BE2C (cell line): Measurements from ENCODE around the gene SNX14.
"Not testable (repeated sequence)": the region's sequence is repeated elsewhere in the genome, so short reads cannot be mapped to it uniquely, and the experiment has no call there.

Source experiments
- DNase-seq: peaks from one replicate; pipeline ENCODE4 v3.0.0-alpha.2; 2020
- H3K27me3 ChIP-seq: fragments of 250-450 bp; sonication (Bioruptor Pico); 2 replicates; pipeline ENCODE4 v1.5.1; 2020; ENCODE audit warnings: mild to moderate bottlenecking
- H3K36me3 ChIP-seq: fragments of 250-450 bp; sonication (Bioruptor Pico); 2 replicates; pipeline ENCODE4 v1.5.1; 2020; ENCODE audit warnings: mild to moderate bottlenecking
- H3K4me1 ChIP-seq: fragments of 250-450 bp; sonication (Bioruptor Pico); 2 replicates; pipeline ENCODE4 v1.5.1; 2020
- H3K4me3 ChIP-seq: 2 replicates; pipeline ENCODE4 v1.5.1; 2011; ENCODE audit warnings: low read depth, low read length
- H3K9me3 ChIP-seq: fragments of 250-450 bp; sonication (Bioruptor Pico); 2 replicates; pipeline ENCODE4 v1.5.1; 2020
- TF ChIP-seq, protein P1 (sequence below): IDR thresholded peaks from 2 replicates; pipeline ENCODE4 v1.5.1; 2012; ENCODE audit warnings: mild to moderate bottlenecking, low read depth, low read length

SNX14 gene

GRCh38 chr6:85640821-85641220 lies 47.2 kb upstream of the SNX14 start:
- Histone ChIP-seq H3K27me3 (no peaks in the 10 kb centered on the region), H3K4me1 (no peaks in the 10 kb centered on the region), H3K4me3 (peak overlapping the region; percentile 90), H3K9me3 (no peaks in the 10 kb centered on the region), H3K36me3 (peaks cover 64% of the 10 kb centered on the region)
- TF ChIP-seq, protein P1, sequence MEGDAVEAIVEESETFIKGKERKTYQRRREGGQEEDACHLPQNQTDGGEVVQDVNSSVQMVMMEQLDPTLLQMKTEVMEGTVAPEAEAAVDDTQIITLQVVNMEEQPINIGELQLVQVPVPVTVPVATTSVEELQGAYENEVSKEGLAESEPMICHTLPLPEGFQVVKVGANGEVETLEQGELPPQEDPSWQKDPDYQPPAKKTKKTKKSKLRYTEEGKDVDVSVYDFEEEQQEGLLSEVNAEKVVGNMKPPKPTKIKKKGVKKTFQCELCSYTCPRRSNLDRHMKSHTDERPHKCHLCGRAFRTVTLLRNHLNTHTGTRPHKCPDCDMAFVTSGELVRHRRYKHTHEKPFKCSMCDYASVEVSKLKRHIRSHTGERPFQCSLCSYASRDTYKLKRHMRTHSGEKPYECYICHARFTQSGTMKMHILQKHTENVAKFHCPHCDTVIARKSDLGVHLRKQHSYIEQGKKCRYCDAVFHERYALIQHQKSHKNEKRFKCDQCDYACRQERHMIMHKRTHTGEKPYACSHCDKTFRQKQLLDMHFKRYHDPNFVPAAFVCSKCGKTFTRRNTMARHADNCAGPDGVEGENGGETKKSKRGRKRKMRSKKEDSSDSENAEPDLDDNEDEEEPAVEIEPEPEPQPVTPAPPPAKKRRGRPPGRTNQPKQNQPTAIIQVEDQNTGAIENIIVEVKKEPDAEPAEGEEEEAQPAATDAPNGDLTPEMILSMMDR: no peak
- no peak for DNase-seq

GRCh38 chr6:85637579-85637978 lies 43.9 kb upstream of the SNX14 start:
- H3K9me3 ChIP-seq: no peaks in the 10 kb centered on the region
- no peaks in the 10 kb centered on the region for H3K4me1 ChIP-seq
- DNase-seq: no peak
- TF ChIP-seq, protein P1: no peak
- no peak overlapping the region for H3K4me3 ChIP-seq
- no peaks in the 10 kb centered on the region for H3K27me3 ChIP-seq
- H3K36me3 ChIP-seq: peaks cover 96% of the 10 kb centered on the region

GRCh38 chr6:85632164-85632942 lies 38.7 kb upstream of the SNX14 start:
- Histone ChIP-seq H3K4me1 (no peaks in the 10 kb centered on the region), H3K36me3 (peaks cover 100% of the 10 kb centered on the region), H3K4me3 (no peak overlapping the region), H3K9me3 (no peaks in the 10 kb centered on the region), H3K27me3 (no peaks in the 10 kb centered on the region)
- TF ChIP-seq, protein P1: no peak
- DNase-seq: no peak

DNA sequence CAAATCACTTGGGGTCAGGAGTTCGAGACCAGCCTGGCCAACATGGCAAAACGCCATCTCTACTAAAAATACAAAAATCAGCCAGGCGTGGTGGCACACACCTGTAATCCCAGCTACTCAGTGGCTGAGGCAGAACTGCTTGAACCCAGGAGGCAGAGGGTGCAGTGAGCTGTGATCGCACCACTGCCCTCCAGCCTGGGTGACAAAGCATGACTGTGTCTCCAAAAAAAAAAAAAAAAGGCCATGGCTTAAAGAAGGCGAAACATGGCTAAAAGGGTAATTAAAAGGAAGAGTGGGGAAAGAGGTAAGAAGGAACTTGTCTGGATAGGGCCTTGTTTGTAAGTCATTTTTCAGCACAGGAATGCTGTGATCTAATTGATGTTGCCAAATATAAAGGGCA lies 37.5 kb upstream of the SNX14 start:
- not testable (repeated sequence) for H3K9me3 ChIP-seq, DNase-seq, H3K4me1 ChIP-seq, H3K4me3 ChIP-seq, H3K27me3 ChIP-seq
- H3K36me3 ChIP-seq: peaks cover 100% of the 10 kb centered on the region

GRCh38 chr6:85628353-85628752 lies 34.7 kb upstream of the SNX14 start:
- peaks cover 3% of the 10 kb centered on the region; the same call in 1 of the 2 replicates for H3K4me1 ChIP-seq
- H3K36me3 ChIP-seq: peaks cover 97% of the 10 kb centered on the region
- no peaks in the 10 kb centered on the region for H3K9me3 ChIP-seq
- H3K27me3 ChIP-seq: no peaks in the 10 kb centered on the region
- DNase-seq: no peak
- H3K4me3 ChIP-seq: no peak overlapping the region
- TF ChIP-seq, protein P1: no peak

GRCh38 chr6:85620308-85620707 lies 26.6 kb upstream of the SNX14 start:
- Histone ChIP-seq H3K4me1 (no peaks in the 10 kb centered on the region), H3K9me3 (no peaks in the 10 kb centered on the region), H3K4me3 (no peak overlapping the region), H3K27me3 (no peaks in the 10 kb centered on the region), H3K36me3 (peaks cover 98% of the 10 kb centered on the region)
- TF ChIP-seq, protein P1: no peak
- DNase-seq: no peak
